Activated naive CD4-positive, alpha-beta T cell treated with anti-CD3 and anti-CD28 coated beads, Interleukin-2, amount 50 U/mL, for 72 hours (primary cell): ENCODE data around the gene PRODH. TPM values are rescaled to one million over a fixed set of nuclear protein-coding genes. Genes with fewer than 3 reads are reported as not detected.
"Not testable (repeated sequence)": the region's sequence is repeated elsewhere in the genome, so short reads cannot be mapped to it uniquely, and the experiment has no call there.

ENCODE experiments used
- ATAC-seq, 2 donors: fragments of 150-1000 bp; cut with Tn5 transposase; 2 replicates each; pipeline ENCODE4 v1.10.0; 2021; ENCODE audit warnings: mild to moderate bottlenecking in 2 of 2, moderate library complexity in 2 of 2
- DNase-seq, 2 donors: peaks; one replicate each; pipeline ENCODE4 v3.0.0; 2021 to 2022; ENCODE audit warnings: low spot score in 2 of 2
- H3K27ac Mint-ChIP-seq, 2 donors: one replicate each; pipeline ENCODE4 v1.8.0; 2022; ENCODE audit warnings: mild to moderate bottlenecking in 2 of 2, mixed read lengths in 2 of 2
- H3K36me3 Mint-ChIP-seq, 2 donors: one replicate each; pipeline ENCODE4 v1.8.0; 2022; ENCODE audit warnings: mixed read lengths in 2 of 2
- H3K9me3 Mint-ChIP-seq, 2 donors: one replicate each; pipeline ENCODE4 v1.8.0; 2022; ENCODE audit warnings: mixed read lengths in 2 of 2
- total RNA-seq, 2 donors: library from RNA; stranded (reverse); gene quantifications; one replicate each; pipeline ENCODE4 v1.2.3, GENCODE V29; 2022

The PRODH gene
- total RNA-seq, 2 donors from 2014 or later, result 0.45 TPM; not detected in 1

DNA sequence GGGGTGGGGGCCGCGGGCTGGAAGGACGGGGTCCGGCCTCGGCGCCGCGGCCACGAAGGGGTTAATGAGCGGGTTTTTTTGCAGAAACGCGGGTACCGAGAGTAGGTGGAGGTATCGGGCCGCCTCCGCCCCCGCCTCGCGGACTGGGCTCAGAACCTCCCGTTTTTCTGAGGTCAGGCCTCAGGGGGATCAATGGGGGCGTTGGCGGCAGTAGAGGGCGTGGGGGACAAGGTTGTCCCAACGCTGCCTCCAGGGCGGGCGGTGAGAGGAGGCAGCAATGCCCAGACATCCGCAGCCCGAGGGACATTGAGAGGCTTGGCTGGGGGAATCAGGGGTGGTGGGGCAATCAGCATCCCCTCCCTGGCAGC lies 34.8 kb upstream of the PRODH start:
- ATAC-seq (no peak), DNase-seq (no peak)
- no peaks in the 10 kb centered on the region for H3K9me3 Mint-ChIP-seq
- H3K36me3 Mint-ChIP-seq, result no peaks in the 10 kb centered on the region
- H3K27ac Mint-ChIP-seq, result no peak overlapping the region

- Mint-ChIP-seq H3K36me3 (no peaks in the 10 kb centered on the region), H3K9me3 (no peaks in the 10 kb centered on the region), H3K27ac (no peak overlapping the region)
- DNase-seq (no peak), ATAC-seq (peak; percentile 28 to 71)
Measured at GRCh38 chr22:18970176-18970947, 34.3 kb upstream of the PRODH start.

- not testable (repeated sequence) for H3K9me3 Mint-ChIP-seq, H3K27ac Mint-ChIP-seq, ATAC-seq, H3K36me3 Mint-ChIP-seq, DNase-seq
Measured at GRCh38 chr22:18969158-18969942, 33.3 kb upstream of the PRODH start.

DNA sequence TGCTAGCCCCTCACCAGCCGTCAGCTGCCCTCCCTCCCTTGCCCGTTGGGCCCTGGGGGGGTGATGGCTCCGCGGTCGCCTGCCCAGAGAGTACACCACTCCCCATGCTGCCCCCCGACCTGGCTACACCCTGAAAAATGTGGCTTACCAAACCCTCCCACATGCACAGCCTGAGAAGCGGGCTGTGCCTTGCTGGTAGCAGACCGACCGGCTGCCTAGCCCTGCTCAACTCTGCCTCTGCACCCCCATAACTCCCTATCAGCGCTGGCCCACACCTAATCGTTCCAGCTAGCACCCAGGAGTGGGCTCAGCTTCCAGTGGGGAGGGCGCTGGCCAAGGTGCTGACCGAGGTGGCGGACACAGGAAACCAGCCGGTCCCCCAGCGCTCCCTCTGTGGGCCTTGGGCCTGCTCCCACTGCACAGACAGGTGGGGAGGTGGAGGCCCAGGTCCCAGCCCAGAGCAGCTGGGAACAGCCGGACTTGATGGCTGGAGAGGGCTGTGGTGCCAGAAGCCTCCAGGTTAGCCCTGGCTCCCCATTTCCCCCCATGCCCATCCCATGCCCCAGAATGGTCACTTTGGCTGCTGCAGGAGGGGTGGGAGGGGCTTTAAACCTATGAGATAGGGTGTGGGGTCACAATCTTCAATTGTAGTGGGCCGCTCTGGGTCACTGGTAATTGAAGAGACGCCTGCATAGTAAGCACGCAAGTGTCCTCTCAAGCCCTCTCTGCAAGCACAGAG lies 32.1 kb upstream of the PRODH start:
- DNase-seq, result no peak
- no peak for ATAC-seq
- H3K27ac Mint-ChIP-seq, result no peak overlapping the region
- H3K9me3 Mint-ChIP-seq, result no peaks in the 10 kb centered on the region
- H3K36me3 Mint-ChIP-seq, result no peaks in the 10 kb centered on the region

DNA sequence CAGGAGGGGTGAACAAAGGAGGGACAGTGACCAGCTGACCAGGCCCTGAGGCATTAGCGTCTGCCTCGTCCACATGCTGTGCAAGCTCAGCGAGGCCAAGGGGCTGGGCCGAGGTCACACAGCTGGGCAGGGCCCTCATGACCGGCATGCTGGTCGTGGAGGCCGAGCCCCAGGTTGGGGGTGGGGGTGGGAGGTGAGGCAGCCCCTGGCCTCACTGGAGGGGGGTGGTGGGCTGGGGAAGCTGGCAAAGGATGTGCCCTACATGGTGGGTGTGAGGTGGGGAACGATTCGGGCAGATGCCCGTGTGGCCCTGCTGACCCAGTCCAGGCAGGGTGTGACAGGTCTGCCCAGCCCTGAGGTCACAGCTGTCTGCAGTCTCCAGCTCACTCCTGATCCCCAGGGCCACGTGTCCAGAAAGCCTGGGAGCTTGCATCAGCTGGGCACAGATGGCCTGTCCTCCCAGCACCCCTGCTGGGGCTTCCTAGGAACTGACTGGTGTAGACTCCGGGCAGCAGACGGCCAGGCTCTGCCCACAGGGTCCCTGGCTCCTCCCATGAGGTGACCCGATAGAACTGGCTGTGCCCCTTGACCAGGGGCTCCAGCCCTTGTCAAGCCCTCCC lies 31.4 kb upstream of the PRODH start:
- not testable (repeated sequence) for H3K36me3 Mint-ChIP-seq, ATAC-seq, DNase-seq, H3K9me3 Mint-ChIP-seq, H3K27ac Mint-ChIP-seq

DNA sequence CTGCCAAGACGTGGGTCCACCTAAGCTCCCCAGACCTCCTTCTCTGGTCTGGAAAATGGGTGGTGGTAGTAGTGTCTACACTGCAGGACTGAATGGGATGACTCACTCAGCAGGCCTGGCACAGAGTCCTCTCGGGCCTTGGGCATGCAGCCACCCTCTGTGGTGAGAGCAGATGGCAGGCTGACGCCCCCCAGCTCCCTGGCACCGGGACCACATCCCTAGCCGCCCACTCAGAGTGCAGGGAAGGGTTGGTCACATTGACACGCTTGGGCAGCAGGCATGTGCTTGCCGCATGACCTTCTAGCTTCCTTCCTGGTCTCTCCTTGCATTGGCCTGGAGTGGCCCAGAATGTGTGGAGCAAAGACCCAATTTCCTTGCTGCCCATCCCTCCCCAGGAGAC lies 30.7 kb upstream of the PRODH start:
- Mint-ChIP-seq H3K9me3 (no peaks in the 10 kb centered on the region), H3K27ac (peak overlapping the region in 1 of 2 donors; percentile 38)

DNA sequence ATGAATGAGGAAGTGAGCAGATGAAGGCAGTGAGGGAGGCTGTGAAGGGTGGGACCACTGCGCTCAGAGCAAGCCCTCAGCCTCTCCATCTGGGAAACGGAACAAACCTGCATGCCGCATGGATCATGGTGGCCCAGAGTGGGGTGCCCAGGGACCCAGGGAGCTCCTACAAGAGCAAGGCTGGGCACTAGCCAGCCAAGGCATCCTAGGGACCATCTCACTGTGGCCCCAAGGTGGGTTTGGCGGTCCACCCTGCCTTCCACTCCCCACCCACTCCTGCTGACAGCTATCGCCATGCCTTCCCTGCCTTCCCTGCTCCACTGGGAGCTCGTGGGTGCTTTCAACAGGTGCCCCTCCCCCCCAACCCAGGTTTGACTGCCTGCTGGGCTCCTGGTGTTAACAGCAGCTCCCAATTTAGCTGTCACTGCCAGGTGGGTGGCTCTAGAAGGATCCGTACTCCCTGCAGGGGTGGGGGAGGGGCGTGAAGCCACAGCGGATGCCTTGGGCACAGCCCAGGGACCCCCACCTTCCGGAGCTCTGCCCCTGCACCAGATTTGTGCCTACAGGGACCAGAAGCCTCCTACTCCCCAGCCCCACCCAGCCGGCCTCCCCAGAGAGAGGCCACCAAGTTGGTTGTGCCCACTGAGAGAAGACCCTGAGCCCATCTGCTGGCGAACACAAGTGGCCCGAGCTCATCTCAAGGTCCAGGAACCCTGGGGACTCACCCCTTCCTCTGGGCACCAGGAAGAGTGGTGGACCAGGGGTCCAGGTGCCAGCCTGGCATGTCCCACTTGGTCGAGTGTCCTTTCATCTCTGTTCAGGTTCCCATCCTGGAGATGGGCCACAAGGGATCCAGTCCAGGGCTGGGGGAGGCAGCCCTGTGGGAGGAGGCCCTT lies 29.7 kb upstream of the PRODH start:
- DNase-seq (peak in 1 of 2 donors; percentile 52), ATAC-seq (no peak)
- no peaks in the 10 kb centered on the region for H3K36me3 Mint-ChIP-seq
- no peaks in the 10 kb centered on the region for H3K9me3 Mint-ChIP-seq
- H3K27ac Mint-ChIP-seq, result peak overlapping the region in 1 of 2 donors; percentile 38

More for the DNA sequence above, 30.7 kb upstream of the PRODH start:
- ATAC-seq, result no peak
- no peak for DNase-seq
- H3K36me3 Mint-ChIP-seq, result no peaks in the 10 kb centered on the region

GRCh38 chr22:18964501-18965265 lies 28.6 kb upstream of the PRODH start:
- not testable (repeated sequence) for H3K27ac Mint-ChIP-seq, H3K36me3 Mint-ChIP-seq, ATAC-seq, H3K9me3 Mint-ChIP-seq
- peak in 1 of 2 donors; percentile 47 for DNase-seq

- H3K9me3 Mint-ChIP-seq, H3K27ac Mint-ChIP-seq, H3K36me3 Mint-ChIP-seq, ATAC-seq: not testable (repeated sequence)
- DNase-seq, result peak in 1 of 2 donors; percentile 51
Measured at GRCh38 chr22:18964051-18964450, 28.0 kb upstream of the PRODH start.

- no peaks in the 10 kb centered on the region for H3K36me3 Mint-ChIP-seq
- no peak for ATAC-seq
- DNase-seq, result no peak
- H3K27ac Mint-ChIP-seq, result peak overlapping the region in 1 of 2 donors; percentile 24
- H3K9me3 Mint-ChIP-seq, result no peaks in the 10 kb centered on the region
Measured at GRCh38 chr22:18962308-18962635, 26.2 kb upstream of the PRODH start.

DNA sequence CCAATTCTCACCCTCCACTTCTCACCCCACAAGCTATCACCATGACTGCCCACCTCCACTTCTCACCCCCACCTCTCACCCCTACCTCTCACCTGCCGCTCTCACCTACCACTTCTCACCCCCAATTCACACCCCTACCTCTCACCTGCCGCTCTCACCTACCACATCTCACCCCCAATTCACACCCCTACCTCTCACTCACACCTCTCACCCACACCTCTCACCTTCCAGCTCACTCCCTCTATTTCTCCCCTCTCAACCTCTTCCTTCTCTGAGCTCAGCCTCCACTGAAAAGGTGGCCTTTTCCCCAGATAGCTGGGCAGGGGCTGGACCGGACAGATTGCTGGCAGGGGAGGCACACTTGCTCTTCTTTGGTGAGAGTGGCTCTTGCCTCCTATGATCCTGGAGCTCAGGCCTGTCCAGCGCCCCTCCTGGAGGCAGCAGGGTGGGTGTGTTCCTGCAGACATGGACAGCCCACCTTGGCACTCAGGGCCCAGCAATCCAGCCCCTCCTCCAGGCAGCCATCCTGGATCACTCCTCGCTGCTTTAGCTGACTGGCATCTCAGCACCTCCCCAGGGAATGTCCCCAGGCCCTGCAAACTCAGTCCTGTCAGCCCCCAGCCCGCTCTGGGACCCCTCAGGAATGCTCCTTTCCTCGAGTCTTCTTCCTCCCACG lies 25.7 kb upstream of the PRODH start:
- peak overlapping the region; percentile 24 to 50 for H3K27ac Mint-ChIP-seq
- DNase-seq, result peak in 1 of 2 donors; percentile 33
- not testable (repeated sequence) for H3K9me3 Mint-ChIP-seq, ATAC-seq, H3K36me3 Mint-ChIP-seq

DNA sequence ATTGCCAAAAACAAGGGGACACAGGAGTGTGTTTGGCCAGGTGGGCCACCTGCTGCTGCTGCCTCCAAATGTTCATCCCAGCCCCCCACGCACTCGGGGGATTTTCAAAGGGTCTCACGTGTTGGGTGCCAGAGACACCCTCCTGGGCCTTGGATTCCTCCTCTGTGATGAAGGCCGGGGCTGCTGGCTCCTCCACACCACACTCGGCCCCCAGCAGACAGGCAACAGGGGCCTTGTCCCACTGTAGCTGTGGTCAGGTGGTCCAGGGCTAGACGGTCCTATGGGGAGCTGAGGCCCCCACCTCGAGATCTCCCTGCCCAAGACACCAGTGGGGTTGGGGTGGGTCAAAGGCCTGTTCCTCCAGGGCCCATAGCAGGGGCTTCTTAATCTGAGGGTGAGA lies 25.1 kb upstream of the PRODH start:
- not testable (repeated sequence) for H3K36me3 Mint-ChIP-seq, ATAC-seq, H3K9me3 Mint-ChIP-seq
- DNase-seq, result peak in 1 of 2 donors; percentile 28
- peak overlapping the region in 1 of 2 donors; percentile 29 for H3K27ac Mint-ChIP-seq

DNA sequence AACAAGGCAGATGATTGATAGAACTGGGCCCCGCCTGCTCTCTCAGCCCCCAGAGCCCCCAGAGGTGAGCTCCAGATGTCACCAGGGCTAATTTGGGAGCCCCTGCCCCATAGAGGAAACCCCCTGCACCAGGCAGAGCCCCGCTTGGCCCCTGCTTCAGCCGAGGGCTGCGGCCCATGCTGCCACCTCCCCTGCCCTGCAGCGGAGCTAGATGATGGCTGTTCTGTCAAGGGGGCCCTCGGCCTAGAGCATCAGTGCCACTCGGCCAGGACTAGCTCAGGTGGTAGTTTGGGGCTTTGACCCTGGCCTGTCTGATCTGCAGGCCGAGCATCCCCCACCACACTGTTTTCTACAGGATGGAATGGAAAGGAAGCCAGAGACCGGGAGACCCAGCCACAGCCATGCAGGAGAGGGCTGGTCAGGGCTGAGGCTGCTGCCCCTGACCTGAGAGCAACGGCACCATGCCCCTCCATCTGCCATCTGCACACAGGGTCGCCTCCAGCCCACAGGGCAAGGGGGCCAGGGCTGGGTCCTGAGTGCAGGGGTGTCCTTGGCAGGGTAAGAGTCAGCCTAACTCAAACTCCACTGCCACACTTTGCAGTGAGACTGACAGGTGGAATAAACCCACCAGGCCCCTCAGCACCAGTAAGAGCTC lies 24.2 kb upstream of the PRODH start:
- ATAC-seq, H3K36me3 Mint-ChIP-seq, H3K27ac Mint-ChIP-seq, H3K9me3 Mint-ChIP-seq: not testable (repeated sequence)
- peak in 1 of 2 donors; percentile 37 for DNase-seq

- H3K27ac Mint-ChIP-seq, H3K9me3 Mint-ChIP-seq, ATAC-seq, H3K36me3 Mint-ChIP-seq: not testable (repeated sequence)
- DNase-seq, result peak in 1 of 2 donors; percentile 52
Measured at GRCh38 chr22:18959741-18960140, 23.6 kb upstream of the PRODH start.
